Measurements from ENCODE around the gene MVK.

- no peak for TF ChIP-seq MAX (IDR thresholded peaks at IDR 0.05; ENCODE audit: low read depth, low read length)
- no peak for TF ChIP-seq CTCF (IDR thresholded peaks at IDR 0.05; ENCODE audit: low read depth, low read length)
- no peak for TF ChIP-seq POLR2A (IDR thresholded peaks at IDR 0.05; ENCODE audit: extremely low read depth, insufficient read length)
- no peak for TF ChIP-seq MYC (IDR thresholded peaks at IDR 0.05; ENCODE audit: low read depth, low read length)
Observed at GRCh38 chr12:109583733-109584132, 10.1 kb downstream of the MVK start.

Measured in NB4 (cell line).